Measurements from ENCODE around the gene GSTM5. TPM values are rescaled to one million over a fixed set of nuclear protein-coding genes. Genes with fewer than 3 reads are reported as not detected.

Gene GSTM5
- total RNA-seq, 1 experiment from 2014 or later: not detected

- H4K5ac ChIP-seq (ENCODE audit: insufficient read length, low read depth, low read length): no peak within 1 kb of the TSS
Measured at GRCh38 chr1:109763646-109764415, 51.8 kb downstream of the GSTM5 start, which contains the start of gene EPS8L3. TSS of gene EPS8L3 (minus strand) at chr1:109763923. CDS start at chr1:109761749, 2,174 bp downstream.

More at GRCh38 chr1:109763646-109764415, 51.8 kb downstream of the GSTM5 start, which contains the start of gene EPS8L3:
- Mint-ChIP-seq H3K27me3 (ENCODE audit: low read depth) (peaks cover 2% of the 10 kb centered on the region; the same call in 1 of the 2 replicates), H3K36me3 (ENCODE audit: insufficient read depth in 1 of 3, low read depth in 3 of 3) (no peaks in the 10 kb centered on the region), H3K27ac (peak within 1 kb of the TSS in 1 of 3 experiments; percentile 39; a peak in 1 of 7 replicates), H3K4me3 (no peak within 1 kb of the TSS), H3K4me1 (peaks cover 4 to 5% of the 10 kb centered on the region in 2 experiments; a peak in 2 of 4 replicates), H3K9me3 (no peaks in the 10 kb centered on the region)
- Histone ChIP-seq H3K4me1 (ENCODE audit: insufficient read depth, low read length) (no peaks in the 10 kb centered on the region), H3K14ac (ENCODE audit: insufficient read depth, low read length) (no peak within 1 kb of the TSS; the same call in 1 of the 2 replicates), H3K9me3 (ENCODE audit: control insufficient read depth, low read depth, low read length) (no peaks in the 10 kb centered on the region), H3K23me2 (ENCODE audit: insufficient read length, low read depth, low read length, poor library complexity, severe bottlenecking) (no peaks in the 10 kb centered on the region), H2AFZ (ENCODE audit: low read length) (no peak within 1 kb of the TSS), H3T11ph (ENCODE audit: low read length) (no peak within 1 kb of the TSS), H2AK5ac (ENCODE audit: insufficient read length, low read length) (no peak within 1 kb of the TSS), H2BK120ac (ENCODE audit: low read depth, low read length, poor library complexity, severe bottlenecking) (no peak within 1 kb of the TSS), H4K91ac (ENCODE audit: insufficient read length, low read depth, low read length) (no peak within 1 kb of the TSS), H2BK15ac (ENCODE audit: low read depth, low read length) (no peak within 1 kb of the TSS), H3K27ac (ENCODE audit: insufficient read length, low read depth, low read length) (no peak within 1 kb of the TSS), H3K23ac (ENCODE audit: insufficient read length, low read depth, low read length) (no peak within 1 kb of the TSS), H3K79me1 (ENCODE audit: insufficient read depth, low read depth, low read length, poor library complexity, severe bottlenecking) (no peaks in the 10 kb centered on the region), H3K27me3 (ENCODE audit: insufficient read depth, low read length) (no peaks in the 10 kb centered on the region), H4K8ac (replicated peaks; ENCODE audit: insufficient read length, low read depth, low read length) (no peak within 1 kb of the TSS), H2BK12ac (ENCODE audit: insufficient read length, low read depth, low read length) (no peak within 1 kb of the TSS), H3K4ac (ENCODE audit: low read depth, low read length) (no peak within 1 kb of the TSS), H3K9ac (ENCODE audit: extremely low read depth, insufficient read length, low read length) (no peak within 1 kb of the TSS), H3K18ac (ENCODE audit: insufficient read length, low read depth, low read length) (no peak within 1 kb of the TSS), H4K20me1 (ENCODE audit: control insufficient read depth, insufficient read depth, insufficient read length) (no peaks in the 10 kb centered on the region), H3K56ac (ENCODE audit: insufficient read length, low read depth, low read length) (no peak within 1 kb of the TSS), H3K79me2 (ENCODE audit: insufficient read depth, low read length) (no peaks in the 10 kb centered on the region), H3K4me2 (ENCODE audit: insufficient read depth, insufficient read length, low read length) (no peak within 1 kb of the TSS), H2BK5ac (ENCODE audit: insufficient read length, low read length) (no peak within 1 kb of the TSS), H2BK20ac (ENCODE audit: low read depth, low read length, poor library complexity, severe bottlenecking) (no peak within 1 kb of the TSS)
- no peak for TF ChIP-seq CTCF (conservative IDR thresholded peaks at IDR 0.05)
- WGBS (ENCODE audit: extremely low coverage, insufficient read length, low lambda C conversion rate): no CpG with 5 or more reads among the region's 11 CpGs
- DNase-seq: no peak

All from H9 (cell line).